HCT116 (cell line): Measurements from ENCODE around the gene KCTD17. TPM values are rescaled to one million over a fixed set of nuclear protein-coding genes. Genes with fewer than 3 reads are reported as not detected.

Experiments used
- ATAC-seq: fragments of 200-7000 bp; cut with Tn5 transposase; 2 replicates; pipeline ENCODE4 v1.9.1; 2020; ENCODE audit warnings: mild to moderate bottlenecking, moderate library complexity
- BruUV-seq: library from RNA; stranded (reverse); fragments of 400-500 nt; replicated peaks from 2 replicates; lab custom pipeline; 2021; lab: Mats Ljungman, UMichigan
- CTCF ChIA-PET: fragments of 300-600 bp; sonication (Branson Sonifier 250); formaldehyde crosslinking; loops from one replicate; lab custom pipeline; 2021; ENCODE audit warnings: antibody characterized with exemption; lab: Charles Lee
- POLR2A ChIA-PET: fragments of 300-600, 350-600 bp; sonication (Branson Sonifier 250); formaldehyde crosslinking; loops from one replicate; lab custom pipeline; 2021; ENCODE audit warnings: antibody characterized with exemption; lab: Charles Lee
- RAD21 ChIA-PET, 2 experiments: fragments of 300-600 bp; sonication (Branson Sonifier 250); formaldehyde crosslinking; loops; one replicate each; lab custom pipeline; 2023; ENCODE audit warnings: low total read pairs in 2 of 2; ENCODE audit not compliant: uncharacterized antibody in 2 of 2, unreplicated experiment in 2 of 2, low non-redundant PET in 1 of 2; lab: Charles Lee
- DNase-seq: peaks from one replicate; pipeline ENCODE4 v3.0.0-alpha.2; 2010; ENCODE audit warnings: low read depth, low spot score
- H2AFZ ChIP-seq: fragments of 200-600 bp; shearing (Covaris generic), sonication (generic); 2 replicates; pipeline ENCODE4 v1.6.1; 2017; ENCODE audit warnings: low read depth, mixed run types, mixed read lengths, antibody characterized with exemption, low read length; ENCODE audit not compliant: poor library complexity, severe bottlenecking
- H3K27ac ChIP-seq: 2 replicates; pipeline ENCODE4 v1.5.1; 2012; ENCODE audit warnings: low read depth, low read length
- H3K27me3 ChIP-seq: fragments of 200-600 bp; sonication (generic); 2 replicates; pipeline ENCODE4 v1.6.1; 2016; ENCODE audit warnings: mixed run types, low read length, mixed read lengths; ENCODE audit not compliant: insufficient read depth
- H3K36me3 ChIP-seq, 2 experiments: fragments of 200-500 bp in 1 of 2; fragments of 200-600 bp in 1 of 2; sonication (Bioruptor generic) in 1 of 2; sonication (generic) in 1 of 2; 2 replicates each; pipeline versions ENCODE4 v1.5.1 to v1.6.1; 2014 to 2016; ENCODE audit warnings: low read length in 2 of 2, inconsistent platforms in 1 of 2, mixed read lengths in 1 of 2, mixed run types in 1 of 2; ENCODE audit not compliant: insufficient read depth in 2 of 2, control insufficient read depth in 1 of 2
- H3K4me1 ChIP-seq, 2 experiments: fragments of 200-600 bp in 1 of 2; sonication (generic) in 1 of 2; 2 replicates each; pipeline versions ENCODE4 v1.5.1 to v1.6.1; 2012 to 2017; ENCODE audit warnings: low read length in 2 of 2, inconsistent platforms in 1 of 2, mild to moderate bottlenecking in 1 of 2, mixed read lengths in 1 of 2, mixed run types in 1 of 2, moderate library complexity in 1 of 2; ENCODE audit not compliant: insufficient read depth in 2 of 2, control insufficient read depth in 1 of 2
- H3K4me2 ChIP-seq: fragments of 200-600 bp; sonication (generic); 2 replicates; pipeline ENCODE4 v1.6.1; 2017; ENCODE audit warnings: mixed run types, low read length, mixed read lengths
- H3K4me3 ChIP-seq, 2 experiments: fragments of 200-600 bp in 1 of 2; sonication (generic) in 1 of 2; replicated peaks in 1 of 2; 2 replicates each; pipeline ENCODE4 v1.5.1; 2011 to 2016; ENCODE audit warnings: low read length in 2 of 2, control low read depth in 1 of 2, low read depth in 1 of 2, mild to moderate bottlenecking in 1 of 2, mixed read lengths in 1 of 2, mixed run types in 1 of 2
- H3K79me2 ChIP-seq: fragments of 200-600 bp; sonication (generic); 2 replicates; pipeline ENCODE4 v1.6.1; 2017; ENCODE audit warnings: mild to moderate bottlenecking, mixed run types, low read length, moderate library complexity, mixed read lengths; ENCODE audit not compliant: insufficient read depth
- H3K9ac ChIP-seq: fragments of 200-600 bp; sonication (generic); 2 replicates; pipeline ENCODE4 v1.6.1; 2016; ENCODE audit warnings: low read length, mixed read lengths
- H3K9me2 ChIP-seq: fragments of 200-600 bp; sonication (generic), shearing (Covaris generic); 2 replicates; pipeline ENCODE4 v1.6.1; 2017; ENCODE audit warnings: mixed run types, mild to moderate bottlenecking, moderate library complexity; ENCODE audit not compliant: insufficient read depth
- H3K9me3 ChIP-seq, 2 experiments: fragments of 200-500 bp in 1 of 2; fragments of 200-600 bp in 1 of 2; sonication (Bioruptor generic) in 1 of 2; sonication (generic) in 1 of 2; 2 replicates each; pipeline ENCODE4 v1.6.1; 2014 to 2017; ENCODE audit warnings: low read length in 2 of 2, mixed read lengths in 2 of 2, inconsistent platforms in 1 of 2, low read depth in 1 of 2, mild to moderate bottlenecking in 1 of 2, mixed run types in 1 of 2, moderate library complexity in 1 of 2; ENCODE audit not compliant: control insufficient read depth in 1 of 2, insufficient read depth in 1 of 2
- H4K20me1 ChIP-seq: fragments of 200-600 bp; sonication (generic), shearing (Covaris generic); 2 replicates; pipeline ENCODE4 v1.6.1; 2017; ENCODE audit warnings: mixed run types, mild to moderate bottlenecking, moderate library complexity; ENCODE audit not compliant: insufficient read depth
- EGR1 ChIP-seq: IDR thresholded peaks from 2 replicates; pipeline ENCODE4 v1.6.1; 2012; ENCODE audit warnings: low read depth
- ELF1 ChIP-seq: IDR thresholded peaks from 2 replicates; pipeline ENCODE4 v1.6.1; 2012; ENCODE audit warnings: low read depth, borderline replicate concordance
- JUND ChIP-seq: IDR thresholded peaks from 2 replicates; pipeline ENCODE4 v1.6.1; 2012
- SP1 ChIP-seq: IDR thresholded peaks from 2 replicates; pipeline ENCODE4 v1.6.1; 2012; ENCODE audit warnings: low read depth
- YY1 ChIP-seq: IDR thresholded peaks from 2 replicates; pipeline ENCODE4 v1.6.1; 2011; ENCODE audit warnings: low read length, low read depth, moderate library complexity, mild to moderate bottlenecking; ENCODE audit not compliant: insufficient replicate concordance; ENCODE audit errors: extremely low read depth
- intact Hi-C: fragments of 100-400 bp; cut with micrococcal nuclease; formaldehyde crosslinking; loops from 2 replicates; pipeline ENCODE4 v1.10.0; 2022
- total RNA-seq: library from RNA; stranded (reverse); gene quantifications from one replicate; pipeline ENCODE4 v1.2.1, GENCODE V29; 2021; ENCODE audit not compliant: unreplicated experiment
- TF ChIP-seq, protein P1 (sequence below), 3 experiments: fragments of 200-600 bp in 1 of 3; sonication (generic) in 1 of 3; IDR thresholded peaks in 2 of 3; conservative IDR thresholded peaks in 1 of 3; 2 replicates each; pipeline ENCODE4 v1.5.1; 2012 to 2017; ENCODE audit warnings: low read depth in 2 of 3, low read length in 2 of 3, antibody characterized with exemption in 1 of 3, borderline replicate concordance in 1 of 3, control low read depth in 1 of 3, mild to moderate bottlenecking in 1 of 3, mixed read lengths in 1 of 3, mixed run types in 1 of 3, moderate library complexity in 1 of 3; ENCODE audit not compliant: insufficient read depth in 1 of 3
- TF ChIP-seq, protein P2 (sequence below): IDR thresholded peaks from 2 replicates; pipeline ENCODE4 v1.6.1; 2012

KCTD17 gene
- total RNA-seq, 1 experiment from 2014 or later = 23.4 TPM

DNA sequence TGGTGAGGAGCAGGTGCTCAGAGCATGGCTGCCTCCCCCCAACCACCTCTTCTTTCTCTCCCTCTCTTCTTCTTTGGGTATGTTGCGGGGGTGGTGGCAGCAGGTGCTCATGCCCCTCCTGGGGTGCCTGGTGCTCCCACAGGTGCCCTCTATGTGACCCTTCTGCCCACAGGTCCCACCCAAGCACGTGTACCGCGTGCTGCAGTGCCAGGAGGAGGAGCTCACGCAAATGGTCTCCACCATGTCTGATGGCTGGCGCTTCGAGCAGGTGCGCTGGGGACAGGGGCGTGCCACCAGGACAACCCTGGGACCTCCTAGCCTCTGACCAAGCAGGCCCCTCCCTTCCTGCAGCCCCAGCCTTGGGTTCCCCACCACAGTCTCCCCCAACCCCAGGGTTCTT lies 5.7 kb downstream of the KCTD17 start:
- intact Hi-C loops = no loop called here
- Histone ChIP-seq H3K27ac (no peak overlapping the region), H3K4me1 (peaks cover 4 to 5% of the 10 kb centered on the region in 2 experiments; a peak in 2 of 4 replicates), H3K4me3 (no peak overlapping the region), H4K20me1 (no peaks in the 10 kb centered on the region), H3K4me2 (no peak overlapping the region), H3K79me2 (no peaks in the 10 kb centered on the region), H3K9me3 (no peaks in the 10 kb centered on the region), H3K27me3 (no peaks in the 10 kb centered on the region), H3K36me3 (peaks cover 0 to 2% of the 10 kb centered on the region in 2 experiments; a peak in 1 of 4 replicates), H2AFZ (no peak overlapping the region), H3K9me2 (no peaks in the 10 kb centered on the region), H3K9ac (no peak overlapping the region)
- ChIA-PET CTCF (no interaction called here), POLR2A (no interaction called here), RAD21 (no interaction called here)
- TF ChIP-seq, protein P1, sequence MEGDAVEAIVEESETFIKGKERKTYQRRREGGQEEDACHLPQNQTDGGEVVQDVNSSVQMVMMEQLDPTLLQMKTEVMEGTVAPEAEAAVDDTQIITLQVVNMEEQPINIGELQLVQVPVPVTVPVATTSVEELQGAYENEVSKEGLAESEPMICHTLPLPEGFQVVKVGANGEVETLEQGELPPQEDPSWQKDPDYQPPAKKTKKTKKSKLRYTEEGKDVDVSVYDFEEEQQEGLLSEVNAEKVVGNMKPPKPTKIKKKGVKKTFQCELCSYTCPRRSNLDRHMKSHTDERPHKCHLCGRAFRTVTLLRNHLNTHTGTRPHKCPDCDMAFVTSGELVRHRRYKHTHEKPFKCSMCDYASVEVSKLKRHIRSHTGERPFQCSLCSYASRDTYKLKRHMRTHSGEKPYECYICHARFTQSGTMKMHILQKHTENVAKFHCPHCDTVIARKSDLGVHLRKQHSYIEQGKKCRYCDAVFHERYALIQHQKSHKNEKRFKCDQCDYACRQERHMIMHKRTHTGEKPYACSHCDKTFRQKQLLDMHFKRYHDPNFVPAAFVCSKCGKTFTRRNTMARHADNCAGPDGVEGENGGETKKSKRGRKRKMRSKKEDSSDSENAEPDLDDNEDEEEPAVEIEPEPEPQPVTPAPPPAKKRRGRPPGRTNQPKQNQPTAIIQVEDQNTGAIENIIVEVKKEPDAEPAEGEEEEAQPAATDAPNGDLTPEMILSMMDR (IDR thresholded peaks at IDR 0.05 in 2 of 3, conservative IDR thresholded peaks at IDR 0.05 in 1 of 3; ENCODE audit: borderline replicate concordance in 1 of 3, insufficient read depth in 1 of 3, low read depth in 2 of 3, low read length in 2 of 3) = no peak
- TF ChIP-seq SP1 (no peak), EGR1 (no peak), YY1 (no peak), JUND (no peak), ELF1 (no peak)
- TF ChIP-seq, protein P2, sequence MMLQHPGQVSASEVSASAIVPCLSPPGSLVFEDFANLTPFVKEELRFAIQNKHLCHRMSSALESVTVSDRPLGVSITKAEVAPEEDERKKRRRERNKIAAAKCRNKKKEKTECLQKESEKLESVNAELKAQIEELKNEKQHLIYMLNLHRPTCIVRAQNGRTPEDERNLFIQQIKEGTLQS = no peak
- no peak for DNase-seq
- ATAC-seq = no peak
- BruUV-seq = no TSS peak
